Vagina (tissue), 2 donors: ENCODE data around the gene VPS18.

Experiments
- POLR2AphosphoS5 ChIP-seq, 2 donors: sonication (generic); formaldehyde crosslinking; IDR thresholded peaks; one replicate each; pipeline ENCODE4 v1.9.0; 2017; ENCODE audit warnings: antibody characterized with exemption in 2 of 2, mild to moderate bottlenecking in 2 of 2, low read depth in 1 of 2; ENCODE audit not compliant: insufficient read depth in 1 of 2
- TF ChIP-seq, protein P1 (sequence below), 3 experiments: fragments of 450-650 bp in 2 of 3; fragments of 200-600 bp in 1 of 3; sonication (generic) in 1 of 3; IDR thresholded peaks; one replicate each; pipeline ENCODE4 v1.5.1; 2017 to 2019; ENCODE audit warnings: antibody characterized with exemption in 3 of 3, mild to moderate bottlenecking in 2 of 3, moderate library complexity in 2 of 3

DNA sequence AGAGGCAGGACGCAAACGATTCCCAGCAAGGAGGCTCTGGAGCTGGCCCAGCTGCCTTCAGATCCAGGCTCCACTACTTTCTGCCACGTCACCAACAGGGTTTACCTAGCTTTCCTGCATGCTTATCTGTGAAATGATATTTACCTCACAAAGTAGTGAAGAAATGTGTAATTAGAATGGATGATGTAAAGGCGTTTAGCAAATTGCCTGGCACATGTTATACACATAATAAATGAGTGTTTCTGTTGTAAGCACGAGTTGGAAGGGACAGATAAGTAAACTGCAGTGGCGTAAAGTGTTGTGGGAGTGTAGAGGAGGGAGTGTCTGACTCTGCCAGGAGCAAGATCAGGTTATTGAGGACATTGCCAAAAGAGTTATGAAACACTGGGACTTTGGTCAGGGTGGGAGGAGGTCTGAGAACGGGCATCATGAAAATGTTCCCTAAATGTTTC is 55.5 kb downstream of the VPS18 start:
- no peak for TF ChIP-seq POLR2AphosphoS5 (IDR thresholded peaks at IDR 0.05; ENCODE audit: insufficient read depth in 1 of 2, low read depth in 1 of 2)
- TF ChIP-seq, protein P1, sequence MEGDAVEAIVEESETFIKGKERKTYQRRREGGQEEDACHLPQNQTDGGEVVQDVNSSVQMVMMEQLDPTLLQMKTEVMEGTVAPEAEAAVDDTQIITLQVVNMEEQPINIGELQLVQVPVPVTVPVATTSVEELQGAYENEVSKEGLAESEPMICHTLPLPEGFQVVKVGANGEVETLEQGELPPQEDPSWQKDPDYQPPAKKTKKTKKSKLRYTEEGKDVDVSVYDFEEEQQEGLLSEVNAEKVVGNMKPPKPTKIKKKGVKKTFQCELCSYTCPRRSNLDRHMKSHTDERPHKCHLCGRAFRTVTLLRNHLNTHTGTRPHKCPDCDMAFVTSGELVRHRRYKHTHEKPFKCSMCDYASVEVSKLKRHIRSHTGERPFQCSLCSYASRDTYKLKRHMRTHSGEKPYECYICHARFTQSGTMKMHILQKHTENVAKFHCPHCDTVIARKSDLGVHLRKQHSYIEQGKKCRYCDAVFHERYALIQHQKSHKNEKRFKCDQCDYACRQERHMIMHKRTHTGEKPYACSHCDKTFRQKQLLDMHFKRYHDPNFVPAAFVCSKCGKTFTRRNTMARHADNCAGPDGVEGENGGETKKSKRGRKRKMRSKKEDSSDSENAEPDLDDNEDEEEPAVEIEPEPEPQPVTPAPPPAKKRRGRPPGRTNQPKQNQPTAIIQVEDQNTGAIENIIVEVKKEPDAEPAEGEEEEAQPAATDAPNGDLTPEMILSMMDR (IDR thresholded peaks at IDR 0.05): no peak
